HG02642 (cell line): ENCODE results near the gene ARHGAP25.

Experiments used
- ATAC-seq: cut with Tn5 transposase; IDR thresholded peaks from one replicate; pipeline ENCODE4 v1.9.1; 2021; ENCODE audit warnings: mild to moderate bottlenecking; ENCODE audit not compliant: unreplicated experiment, poor library complexity

The ARHGAP25 gene

DNA sequence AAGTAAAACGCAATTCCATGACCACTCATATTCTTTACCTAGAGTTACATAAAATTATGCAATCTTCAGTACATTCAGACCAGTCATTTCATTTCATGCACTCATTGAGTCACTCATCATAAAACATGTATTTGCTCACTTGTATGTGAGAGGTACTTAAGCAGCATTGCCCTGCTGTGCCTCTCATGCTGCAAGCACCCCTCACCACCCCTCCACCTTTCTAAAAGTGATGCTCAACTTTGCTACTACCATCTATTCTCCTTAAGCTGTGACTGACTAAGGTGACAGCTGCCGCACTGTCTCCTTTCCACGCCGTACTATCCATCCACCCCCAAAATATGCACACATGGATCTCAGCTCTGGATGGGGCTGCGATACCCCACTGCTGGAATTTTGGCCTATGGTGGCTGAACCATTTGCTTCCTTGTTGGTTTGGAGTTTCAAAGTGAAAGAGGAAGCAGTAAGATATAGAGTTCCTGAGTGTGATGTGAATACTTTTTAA, 7.2 kb downstream of the ARHGAP25 start:
- ATAC-seq = no peak

GRCh38 chr2:68742626-68743415, 8.2 kb downstream of the ARHGAP25 start:
- peak; percentile 39 for ATAC-seq

DNA sequence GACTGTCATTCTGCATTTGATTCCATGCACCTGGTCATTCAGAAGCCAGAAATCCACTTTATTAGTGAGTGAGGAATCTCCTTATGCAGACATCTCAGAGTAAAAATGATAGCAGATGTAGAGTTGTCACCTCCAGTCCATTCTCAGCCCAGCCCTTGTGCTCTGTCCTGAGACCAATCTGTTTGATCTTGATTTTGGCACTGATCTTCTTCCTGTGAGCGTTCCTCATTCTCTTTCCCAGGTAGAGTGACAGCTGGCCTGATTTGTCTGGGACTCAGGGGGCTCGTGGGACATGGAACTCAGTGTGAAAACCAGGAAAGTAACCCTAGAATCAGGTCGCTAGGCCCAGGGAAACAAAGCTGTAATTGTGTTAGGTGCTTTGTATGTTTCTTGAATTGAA, 8.9 kb downstream of the ARHGAP25 start:
- no peak for ATAC-seq

DNA sequence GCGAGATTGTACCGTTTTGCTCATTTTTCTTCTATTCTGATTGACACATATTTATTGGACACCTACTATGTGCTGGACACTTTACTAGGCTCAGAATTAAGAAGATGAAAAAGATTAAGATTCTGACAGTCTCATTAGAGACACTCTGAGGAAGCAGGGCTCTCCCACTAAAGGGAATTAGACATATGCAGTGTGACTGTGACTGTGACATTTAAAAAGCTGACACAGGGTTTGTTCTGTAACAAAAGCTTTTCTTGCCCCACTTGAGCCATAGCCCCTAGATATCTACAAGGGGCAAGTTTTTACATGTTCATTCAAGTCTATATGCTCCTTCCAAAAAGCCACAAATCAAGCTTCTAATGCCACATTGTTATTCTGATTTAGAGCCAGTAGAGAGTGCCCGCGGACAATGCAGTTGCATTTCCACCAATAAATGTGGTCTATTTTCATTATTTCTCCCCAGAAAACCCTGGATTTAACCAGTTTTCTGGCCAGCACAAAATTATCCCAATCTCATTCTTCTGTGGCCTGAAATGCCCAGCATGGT, 9.8 kb downstream of the ARHGAP25 start:
- ATAC-seq = no peak

DNA sequence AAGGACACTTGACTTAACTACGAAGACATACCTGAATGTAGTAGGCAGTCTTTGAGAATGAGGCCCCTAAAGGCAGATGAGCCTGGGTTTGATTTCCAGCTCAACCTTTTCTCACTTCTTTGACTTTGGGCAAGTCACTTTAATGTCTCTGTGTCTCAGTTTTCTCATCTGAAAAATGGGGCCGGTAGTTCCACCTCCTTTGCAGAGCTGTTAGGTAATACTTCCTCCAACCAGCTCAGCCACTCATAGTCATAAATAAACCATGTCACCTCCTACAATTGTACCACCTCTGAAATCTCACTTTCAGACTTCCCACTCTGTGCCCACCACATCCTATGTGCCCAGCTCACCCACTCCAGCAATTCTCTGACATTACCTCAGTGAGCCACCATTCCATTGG, 10.4 kb downstream of the ARHGAP25 start:
- ATAC-seq = no peak

DNA sequence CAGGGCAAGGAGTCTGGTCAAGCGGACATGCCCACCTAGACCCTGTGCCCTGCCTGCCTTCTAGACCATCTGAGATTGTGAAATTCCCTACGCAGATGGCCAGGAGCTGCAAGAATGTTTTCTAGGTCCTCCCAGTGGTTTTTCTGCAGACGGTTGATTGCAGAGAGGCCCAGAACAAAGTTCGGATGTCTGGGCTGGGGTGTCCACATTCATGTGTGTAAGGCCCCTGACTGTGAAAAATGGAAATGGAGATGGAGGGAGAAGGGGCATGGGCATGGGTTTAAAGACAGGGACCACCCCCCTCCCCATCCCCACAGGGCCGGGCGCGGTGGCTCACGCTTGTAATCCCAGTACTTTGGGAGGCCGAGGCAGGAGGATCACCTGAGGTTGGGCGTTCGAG, 11.8 kb downstream of the ARHGAP25 start:
- no peak for ATAC-seq

- no peak for ATAC-seq
These were observed 12.8 kb downstream of the ARHGAP25 start for GRCh38 chr2:68747413-68747812.

GRCh38 chr2:68747900-68748299, 13.3 kb downstream of the ARHGAP25 start:
- no peak for ATAC-seq

GRCh38 chr2:68748568-68748967, 14.0 kb downstream of the ARHGAP25 start:
- ATAC-seq = no peak

DNA sequence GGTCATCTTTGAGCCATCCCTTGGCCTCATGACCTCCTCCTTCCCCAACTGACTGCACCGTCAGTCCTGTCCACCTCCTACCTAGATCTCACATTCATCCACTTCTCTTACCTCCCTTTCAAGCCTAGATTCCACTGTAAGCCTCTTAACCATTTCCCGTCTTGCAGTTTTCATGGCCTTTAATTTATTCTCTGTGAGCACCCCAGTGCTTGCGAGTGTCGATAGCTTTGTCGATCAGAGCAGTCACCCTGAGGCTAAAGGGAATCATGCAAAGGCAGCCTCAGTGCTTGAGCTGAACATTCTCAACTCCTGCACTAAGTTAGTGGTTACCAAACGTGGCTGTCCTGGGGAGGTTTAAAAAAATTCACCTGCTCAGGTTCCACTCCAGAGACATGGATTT, 14.7 kb downstream of the ARHGAP25 start:
- no peak for ATAC-seq

- ATAC-seq = no peak
These were observed 16.2 kb downstream of the ARHGAP25 start for GRCh38 chr2:68750592-68751396.

DNA sequence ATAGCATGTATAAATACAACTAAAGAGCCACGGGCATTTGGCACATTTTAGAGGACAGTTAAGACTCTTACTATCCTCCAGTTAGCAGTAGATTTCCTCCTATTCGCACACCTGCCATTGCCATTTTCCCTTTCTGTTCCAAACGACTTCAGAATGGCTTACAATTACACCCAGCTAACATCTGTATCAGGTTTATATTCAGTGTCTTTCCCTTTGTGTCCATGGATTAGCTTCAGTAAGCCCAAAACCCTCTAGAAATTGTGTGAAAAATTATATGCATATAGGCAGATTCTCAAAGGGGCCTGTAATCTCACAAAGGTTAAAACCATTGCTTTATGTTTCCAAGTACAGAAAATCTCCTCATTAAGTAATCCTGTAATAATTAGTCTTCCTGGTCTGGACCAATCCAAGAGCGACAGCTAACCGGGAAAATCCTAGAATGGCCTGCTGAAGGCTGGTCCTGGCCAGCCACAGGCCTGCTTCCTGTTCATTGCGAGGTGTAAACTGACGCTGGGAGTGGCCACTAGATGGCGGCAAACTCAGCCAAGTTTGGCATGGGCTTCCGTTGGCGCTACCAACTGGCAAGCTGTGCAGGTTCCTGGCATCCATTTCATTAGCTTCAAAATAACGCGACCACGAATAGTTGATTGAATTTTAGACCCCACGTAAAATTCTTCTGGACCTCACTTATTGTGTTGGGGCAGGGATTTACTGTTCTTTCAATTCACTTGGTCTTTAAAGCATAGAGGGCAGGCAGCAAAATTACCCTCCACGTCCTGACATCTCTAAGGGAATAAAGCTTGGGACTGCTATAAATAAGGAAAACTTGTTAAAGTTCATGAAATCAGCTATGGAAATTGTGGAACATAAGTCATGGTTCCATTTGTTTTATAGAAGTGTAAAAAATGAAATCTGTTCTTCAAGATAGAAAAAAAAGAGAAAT, 17.1 kb downstream of the ARHGAP25 start:
- ATAC-seq = peak; percentile 96

DNA sequence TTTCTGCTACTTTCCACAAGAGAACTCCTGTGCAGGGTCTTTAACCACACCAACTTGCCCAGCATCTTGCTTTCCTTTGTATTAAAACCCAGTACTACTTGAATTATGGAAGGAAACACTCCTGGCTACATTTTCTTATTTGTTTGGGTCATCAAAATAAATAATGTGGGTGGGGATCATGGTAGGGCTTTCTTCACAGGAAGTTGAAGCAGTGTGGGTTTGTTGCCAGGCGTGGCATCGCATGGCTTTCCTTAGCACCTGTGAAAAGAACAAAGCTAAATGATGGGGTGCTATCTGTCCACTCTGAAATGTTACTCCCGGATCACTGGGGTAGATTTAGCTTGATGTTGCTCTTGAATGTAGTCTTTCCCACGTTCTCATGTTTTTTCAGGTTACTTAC, 18.7 kb downstream of the ARHGAP25 start:
- ATAC-seq = no peak

- no peak for ATAC-seq
These were observed 20.5 kb downstream of the ARHGAP25 start for GRCh38 chr2:68755071-68755470.

DNA sequence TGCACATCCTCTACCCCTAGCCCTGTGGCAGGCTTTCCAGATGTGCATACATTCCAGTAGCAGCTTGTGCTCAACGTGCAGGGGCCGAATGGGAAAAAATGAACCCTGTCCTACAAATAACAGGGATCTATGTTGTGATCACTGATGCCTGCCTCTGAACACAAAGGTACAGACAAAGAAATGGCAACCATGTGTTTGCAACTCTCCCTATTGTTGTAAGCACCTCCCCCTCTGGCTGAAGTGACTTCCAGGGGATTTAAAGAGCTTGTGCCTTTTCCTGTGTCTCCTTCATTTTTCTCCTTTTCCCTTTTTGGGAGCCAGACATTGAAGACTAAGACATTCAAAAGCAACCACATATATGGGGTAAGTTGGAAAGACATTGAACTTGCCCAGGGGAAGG, 21.6 kb downstream of the ARHGAP25 start:
- ATAC-seq = no peak

GRCh38 chr2:68757081-68757480, 22.5 kb downstream of the ARHGAP25 start:
- no peak for ATAC-seq

DNA sequence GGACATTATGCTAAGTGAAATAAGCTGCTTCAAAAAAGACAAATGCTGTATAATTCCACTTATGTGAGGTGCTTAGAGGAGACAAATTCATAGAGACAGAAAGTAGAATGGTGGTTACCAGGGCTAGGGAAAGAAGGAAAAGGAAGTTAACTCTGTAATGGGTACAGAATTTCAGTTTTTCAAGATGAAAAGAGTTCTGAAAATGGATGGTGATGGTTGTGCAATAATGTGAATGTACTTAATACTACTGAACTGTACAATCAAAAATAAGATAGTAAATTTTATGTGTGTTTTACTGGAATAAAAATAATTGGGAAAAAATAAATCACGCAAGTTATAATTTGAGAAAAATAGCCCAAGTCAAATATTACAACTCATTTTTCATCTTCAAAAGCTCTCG, 27.5 kb downstream of the ARHGAP25 start:
- no peak for ATAC-seq

DNA sequence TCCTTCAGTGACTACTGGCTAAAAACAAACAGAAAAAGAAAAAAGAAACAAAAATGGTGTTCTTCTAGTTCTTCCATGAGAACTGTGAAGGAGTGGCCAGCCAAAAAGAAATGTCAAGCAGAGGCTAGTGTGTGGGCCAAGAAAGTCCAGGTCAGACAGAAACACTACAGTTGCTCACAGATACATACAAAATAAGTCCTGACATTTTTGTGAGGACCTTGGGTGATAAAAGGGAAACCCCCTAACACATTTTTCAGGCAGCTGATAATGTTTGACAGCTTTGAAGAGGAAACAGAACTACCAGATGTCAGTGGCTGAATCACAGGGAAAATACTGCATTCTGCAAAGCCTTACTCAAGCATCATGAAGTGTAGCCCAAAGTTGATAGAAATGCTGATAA, 28.1 kb downstream of the ARHGAP25 start:
- ATAC-seq = no peak

DNA sequence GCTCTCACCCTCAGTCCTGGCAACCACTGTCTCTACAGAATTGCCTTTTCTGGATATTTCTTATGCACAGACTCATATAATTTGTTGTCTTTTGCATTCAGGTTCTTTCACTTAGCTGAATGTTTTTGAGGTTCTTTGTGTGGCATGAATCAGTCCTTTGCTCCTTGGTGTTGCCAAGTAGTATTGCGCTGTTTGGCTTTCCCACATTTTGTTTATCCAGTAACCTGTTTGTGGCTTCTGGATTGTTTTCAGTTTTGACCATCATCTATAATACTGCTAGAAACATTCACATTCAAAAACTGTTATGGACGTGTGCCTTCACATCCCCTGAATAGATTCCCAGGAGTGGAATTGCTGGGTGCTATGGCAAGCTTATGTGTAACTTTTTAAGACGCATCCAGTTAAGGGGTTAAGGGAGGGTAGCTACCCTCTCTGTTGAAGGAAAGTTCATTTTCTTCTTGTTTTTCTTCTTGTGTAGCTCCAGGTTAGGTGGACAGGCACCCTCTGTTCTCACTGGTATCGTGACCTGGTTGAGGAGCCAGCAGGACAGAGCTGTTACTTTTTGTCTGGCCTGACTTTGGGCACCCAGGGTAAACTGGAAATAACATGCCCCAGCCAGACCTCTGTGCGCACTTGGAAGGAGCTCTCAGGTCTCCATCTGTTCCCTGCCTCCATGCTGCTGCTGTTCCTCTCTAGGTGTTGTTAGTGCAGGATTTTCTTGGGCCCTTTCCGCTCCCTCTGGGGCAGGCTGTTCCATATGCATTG, 29.6 kb downstream of the ARHGAP25 start:
- ATAC-seq = no peak
